NCI-H2196 (cell line): ENCODE results near the gene PDLIM3.
"Not testable (repeated sequence)": the region's sequence is repeated elsewhere in the genome, so short reads cannot be mapped to it uniquely, and the experiment has no call there.

Experiments
- DNase-seq: peaks from one replicate; lab custom pipeline; 2025; ENCODE audit not compliant: unreplicated experiment; lab: John Stamatoyannopoulos, UW

Gene PDLIM3, protein sequence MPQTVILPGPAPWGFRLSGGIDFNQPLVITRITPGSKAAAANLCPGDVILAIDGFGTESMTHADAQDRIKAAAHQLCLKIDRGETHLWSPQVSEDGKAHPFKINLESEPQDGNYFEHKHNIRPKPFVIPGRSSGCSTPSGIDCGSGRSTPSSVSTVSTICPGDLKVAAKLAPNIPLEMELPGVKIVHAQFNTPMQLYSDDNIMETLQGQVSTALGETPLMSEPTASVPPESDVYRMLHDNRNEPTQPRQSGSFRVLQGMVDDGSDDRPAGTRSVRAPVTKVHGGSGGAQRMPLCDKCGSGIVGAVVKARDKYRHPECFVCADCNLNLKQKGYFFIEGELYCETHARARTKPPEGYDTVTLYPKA

DNA sequence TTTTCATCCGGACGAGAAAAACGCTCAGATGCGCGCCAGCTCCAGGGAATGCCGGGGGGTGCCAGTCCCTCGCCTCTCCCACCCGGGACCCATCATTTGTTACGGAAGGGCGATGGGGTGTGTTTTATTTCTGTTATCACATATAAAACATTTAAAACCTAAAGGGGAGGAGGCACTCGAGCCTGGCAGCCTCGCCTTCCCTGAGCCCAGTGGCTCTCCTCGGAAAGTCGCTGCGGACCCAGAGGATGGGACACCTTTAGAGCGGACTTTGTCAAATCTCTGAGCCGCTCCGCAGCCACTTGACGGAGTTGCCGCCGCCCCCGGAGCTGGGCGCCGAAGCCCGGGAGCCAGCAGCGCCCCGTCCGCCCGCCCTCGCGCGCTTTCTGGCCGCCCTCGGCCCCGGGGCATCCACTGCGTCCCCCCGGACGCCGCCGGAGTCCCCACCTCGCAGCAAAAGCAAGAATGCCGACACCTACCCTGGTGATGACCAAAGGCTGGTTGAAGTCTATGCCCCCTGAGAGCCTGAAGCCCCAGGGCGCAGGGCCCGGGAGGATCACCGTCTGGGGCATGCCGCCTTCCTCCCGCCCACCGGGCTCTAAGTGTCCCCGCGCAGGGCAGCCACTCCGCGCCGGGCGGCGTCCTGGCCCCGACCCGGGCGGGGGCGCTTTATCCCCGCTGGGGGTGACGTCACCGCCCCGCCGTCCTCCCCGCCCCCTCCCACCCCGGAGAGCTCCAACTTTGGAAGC is at the start of gene PDLIM3:
Gene PDLIM3 (minus strand): TSS at position 642 of the 746 bp plus-strand sequence. CDS start 73 bp downstream, at position 569.
- DNase-seq: peak; percentile 39

DNA sequence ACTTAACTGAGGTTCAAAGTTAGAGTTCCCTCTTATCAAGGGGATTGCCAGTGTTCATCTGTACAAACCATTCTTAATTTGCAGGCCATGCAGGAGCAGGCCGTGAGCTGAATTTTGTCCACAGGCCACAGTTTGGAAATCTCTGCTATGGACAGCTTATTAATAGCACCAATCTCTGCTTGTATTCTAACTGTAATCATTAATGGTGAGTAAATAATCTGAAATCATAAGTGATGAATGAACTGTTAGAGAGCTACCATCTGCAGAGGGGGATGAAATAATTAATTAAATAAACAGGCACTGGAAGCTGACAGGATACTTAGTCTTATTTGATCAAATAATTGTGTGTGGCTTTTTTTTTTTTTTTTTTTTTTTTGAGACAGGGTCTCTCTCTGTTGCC is 48.5 kb upstream of the PDLIM3 start:
- no peak for DNase-seq

DNA sequence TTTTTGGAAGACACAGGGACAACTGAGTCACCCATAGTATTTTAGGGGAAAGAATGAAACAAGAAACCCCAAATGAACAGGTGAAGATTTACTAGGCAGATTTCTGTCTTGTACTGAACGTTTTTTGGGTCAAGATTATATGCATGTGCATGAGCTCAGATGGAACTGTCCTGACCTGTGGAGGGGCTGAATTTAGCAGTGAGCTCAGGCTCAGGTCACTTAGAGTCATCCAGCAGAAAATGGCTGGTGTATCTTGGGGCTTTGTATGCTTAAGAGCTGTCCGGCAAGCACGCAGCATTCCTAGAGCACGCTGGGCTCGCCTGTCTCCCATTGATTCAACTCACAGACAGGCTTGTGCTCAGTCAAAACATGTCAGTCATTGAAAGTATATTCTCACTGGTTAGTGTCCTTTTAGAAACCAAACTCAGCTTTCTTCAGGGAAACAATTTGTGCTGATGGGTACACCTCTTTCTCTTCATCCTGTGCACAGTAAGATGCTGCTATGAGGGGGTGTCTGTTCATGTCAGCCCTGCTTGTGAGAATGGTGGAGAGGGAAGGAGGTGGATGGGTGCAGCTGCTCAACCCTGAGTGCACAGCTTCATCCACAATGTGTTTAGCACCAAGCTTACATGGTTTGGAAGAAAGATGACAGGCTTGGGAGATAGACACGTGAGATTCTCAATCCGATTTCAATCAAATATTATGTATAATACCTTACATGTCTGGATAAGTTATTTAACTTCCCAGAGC is 47.5 kb upstream of the PDLIM3 start:
- DNase-seq: no peak

DNA sequence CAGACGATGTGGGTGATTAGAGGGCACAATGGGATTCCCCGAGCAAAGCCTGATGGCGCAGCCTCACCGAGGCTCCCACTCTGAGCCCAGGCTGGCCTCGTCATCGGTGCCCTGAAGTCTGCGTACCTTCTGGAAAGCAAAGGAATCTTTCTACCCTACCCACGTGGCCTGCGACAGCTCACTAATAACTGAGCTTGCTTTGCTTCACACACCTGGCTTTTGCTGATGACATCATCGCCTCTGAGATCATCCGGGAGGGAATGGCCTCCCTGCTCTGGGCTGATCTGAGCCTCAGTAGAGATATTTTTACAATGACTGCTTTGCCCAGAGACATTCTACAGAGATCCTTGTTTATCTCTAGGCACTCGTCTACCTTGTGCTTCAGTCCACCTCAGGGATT is 45.4 kb upstream of the PDLIM3 start:
- DNase-seq: no peak

DNA sequence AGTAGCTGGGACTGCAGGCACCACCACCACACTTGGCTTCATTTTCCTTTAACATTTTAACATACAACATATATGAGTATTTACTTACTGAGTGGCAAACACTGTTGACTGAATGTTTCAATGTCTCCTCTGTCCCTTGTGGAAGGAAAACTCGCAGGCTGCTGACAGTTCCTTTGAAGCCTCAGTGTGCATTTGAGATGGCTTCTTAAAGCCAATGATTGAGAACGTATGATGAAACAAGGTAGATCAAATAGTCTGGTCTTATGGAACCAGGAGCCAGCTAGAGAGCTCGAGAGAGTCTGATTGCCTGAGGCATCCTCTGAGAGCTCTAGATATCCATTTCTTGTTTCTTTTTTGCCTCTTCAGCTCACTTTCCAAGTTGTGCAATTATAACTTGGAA is 43.0 kb upstream of the PDLIM3 start:
- no peak for DNase-seq

DNA sequence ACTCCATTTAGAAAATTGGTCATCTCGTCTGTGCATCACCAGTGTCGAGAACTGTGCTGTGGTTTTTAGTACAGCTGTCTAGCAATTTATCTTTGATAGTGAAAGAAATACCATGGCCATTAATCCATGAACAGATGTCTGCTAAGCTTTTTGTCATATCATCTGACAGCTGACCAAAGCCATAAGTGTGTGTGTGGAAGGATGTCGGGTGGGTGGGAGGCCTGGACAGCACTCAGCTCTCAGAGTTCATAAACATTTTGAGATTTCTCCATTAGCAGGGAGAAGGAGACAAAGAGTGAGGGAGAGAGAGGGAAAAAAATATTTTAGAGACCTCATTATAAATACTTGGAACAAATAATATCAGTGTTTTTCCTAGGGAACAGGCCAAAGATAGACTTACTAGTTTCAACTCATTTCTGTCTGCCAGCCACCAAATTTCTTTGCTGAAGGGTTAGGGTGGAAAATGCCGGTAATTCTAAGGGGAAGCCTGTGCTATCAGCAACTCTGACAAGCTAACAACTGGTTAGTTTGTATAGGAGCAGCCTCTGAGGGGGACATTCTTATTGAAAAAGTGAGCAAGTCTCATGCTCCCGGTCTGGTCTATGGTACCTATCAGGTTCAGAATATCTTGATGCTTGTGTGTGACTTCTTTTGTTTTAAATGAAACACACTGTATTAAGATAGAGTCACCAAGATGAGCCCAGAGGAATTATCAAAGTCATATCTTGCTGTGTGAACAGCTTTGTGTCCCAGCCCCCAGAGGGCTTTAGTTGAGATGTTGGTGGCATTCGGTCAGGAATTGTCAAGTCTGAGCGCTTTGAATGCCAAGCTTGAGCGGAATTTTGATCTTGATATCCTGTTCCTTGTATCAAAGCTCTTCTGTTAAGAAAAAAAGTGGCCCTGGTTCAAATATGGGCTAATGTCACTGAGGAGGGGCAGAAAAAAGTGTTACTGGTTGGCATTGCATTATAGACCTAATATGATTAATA is 41.9 kb upstream of the PDLIM3 start:
- DNase-seq: no peak

DNA sequence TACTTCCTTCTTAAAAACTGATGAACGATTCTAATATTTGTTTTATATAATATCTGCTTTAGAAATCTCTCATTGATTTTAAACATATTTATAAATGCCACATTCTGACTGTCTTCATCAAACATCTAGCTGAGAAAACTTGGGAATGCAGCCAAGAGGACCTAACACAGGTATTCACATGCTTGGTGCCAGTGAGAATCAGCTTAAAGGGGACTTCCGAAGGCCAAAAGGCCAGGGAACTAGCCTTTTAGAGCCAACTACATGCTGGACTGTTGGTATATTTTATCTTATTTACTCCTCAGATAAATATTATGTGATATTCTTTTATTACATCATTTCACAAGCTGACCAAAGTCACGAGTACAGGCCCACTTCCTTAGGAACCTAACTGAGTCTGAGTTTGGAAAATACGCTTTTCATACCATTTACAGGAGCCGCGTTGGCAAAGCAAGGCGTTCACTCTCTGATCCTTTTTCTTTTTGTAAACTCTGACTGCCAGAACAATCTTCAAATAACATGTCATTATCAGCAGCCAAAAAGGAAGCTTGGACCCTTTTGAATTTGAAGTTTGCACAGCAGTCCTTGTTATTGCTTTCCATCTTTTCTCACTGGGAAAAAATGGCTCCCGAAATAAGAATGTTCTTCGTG is 41.1 kb upstream of the PDLIM3 start:
- no peak for DNase-seq

DNA sequence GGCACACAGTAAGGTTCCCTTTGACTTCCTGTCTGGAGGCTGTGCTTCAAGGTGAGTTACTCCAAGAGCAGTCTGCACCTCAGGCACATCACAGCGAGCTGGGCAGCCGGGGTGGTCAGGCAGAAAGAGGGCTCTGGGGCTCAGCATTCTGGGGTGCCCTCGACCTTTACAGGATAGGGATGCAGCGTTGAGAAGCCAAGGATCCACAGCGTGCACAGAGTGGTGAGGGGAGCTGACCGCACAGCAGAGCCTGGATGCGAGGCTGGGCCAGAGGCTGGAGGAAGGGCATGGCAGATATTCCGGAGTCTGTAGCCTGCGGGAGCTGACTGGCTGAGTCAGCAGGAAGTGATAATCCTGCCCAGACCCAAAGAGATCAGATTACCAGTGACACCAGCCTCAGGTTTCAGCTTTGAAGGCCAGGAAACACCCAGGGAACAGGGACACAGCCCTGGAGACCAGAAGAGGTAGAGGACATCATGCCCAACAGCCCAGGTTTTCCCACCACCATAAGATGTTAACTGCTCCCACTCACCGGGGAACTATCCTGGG is 38.4 kb upstream of the PDLIM3 start:
- no peak for DNase-seq

DNA sequence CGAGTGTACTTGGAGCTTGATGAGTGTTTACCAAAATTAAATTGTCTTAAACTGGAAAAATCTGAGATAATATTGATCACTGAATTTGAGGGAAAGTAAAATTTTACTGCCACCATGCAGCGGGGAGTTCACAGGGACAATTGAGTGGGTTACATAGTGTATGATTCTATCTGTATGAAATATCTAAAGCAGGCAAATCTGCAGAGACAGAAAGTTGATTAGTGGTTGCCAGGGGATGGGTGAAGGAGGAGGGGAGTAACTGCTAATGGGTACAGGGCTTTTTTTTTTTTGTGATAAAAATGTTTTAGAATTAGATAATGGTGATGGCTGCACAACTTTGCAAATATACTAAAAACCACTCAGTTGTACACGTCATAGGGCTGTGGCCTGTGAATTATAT is 35.4 kb upstream of the PDLIM3 start:
- DNase-seq: no peak

DNA sequence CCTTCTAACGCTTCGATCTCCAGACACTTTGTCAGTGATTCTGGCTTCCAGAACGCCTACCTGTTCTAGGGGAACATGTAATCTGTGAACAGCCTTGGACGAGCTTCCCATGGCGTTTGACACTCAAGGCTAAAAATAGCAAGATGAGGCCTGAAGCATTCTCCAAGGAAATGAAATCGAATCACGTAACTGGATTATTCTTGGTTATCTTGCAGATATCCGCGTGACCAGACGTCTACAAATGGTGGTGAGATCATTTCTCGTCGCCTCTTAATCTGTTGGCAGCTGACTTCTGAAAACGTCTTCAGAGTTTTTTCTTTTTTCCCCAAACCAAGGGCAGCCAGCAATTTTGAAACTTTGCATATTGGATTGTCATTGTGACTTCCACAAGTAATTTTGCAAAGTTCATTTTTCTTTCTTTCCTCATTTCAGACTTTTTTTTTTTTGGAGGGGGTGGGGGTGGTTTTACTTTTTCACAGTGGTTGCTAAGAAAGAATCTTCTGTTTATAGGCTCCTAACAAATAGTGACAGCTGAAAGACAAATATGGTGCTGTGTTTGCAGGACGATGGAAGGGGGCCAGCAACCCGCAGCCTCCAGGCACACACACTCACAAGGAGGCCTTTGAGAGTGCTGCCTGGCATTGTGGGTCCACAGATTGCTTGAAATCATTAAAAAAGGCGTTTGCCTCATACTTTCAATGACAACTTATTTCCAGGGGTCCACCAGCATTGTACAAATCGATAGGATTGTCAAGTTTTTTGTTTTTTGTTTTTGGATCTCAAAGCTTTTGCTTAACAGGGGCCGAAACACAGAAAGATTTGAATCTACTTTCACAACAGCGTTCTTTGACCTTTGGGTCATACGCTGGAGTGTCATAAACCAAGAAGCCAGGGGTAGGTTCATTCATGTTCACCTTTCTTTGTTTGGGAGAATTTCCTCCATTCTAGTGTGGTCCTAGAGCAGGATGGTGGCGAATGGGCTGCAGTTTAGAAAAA is 32.4 kb upstream of the PDLIM3 start:
- no peak for DNase-seq

DNA sequence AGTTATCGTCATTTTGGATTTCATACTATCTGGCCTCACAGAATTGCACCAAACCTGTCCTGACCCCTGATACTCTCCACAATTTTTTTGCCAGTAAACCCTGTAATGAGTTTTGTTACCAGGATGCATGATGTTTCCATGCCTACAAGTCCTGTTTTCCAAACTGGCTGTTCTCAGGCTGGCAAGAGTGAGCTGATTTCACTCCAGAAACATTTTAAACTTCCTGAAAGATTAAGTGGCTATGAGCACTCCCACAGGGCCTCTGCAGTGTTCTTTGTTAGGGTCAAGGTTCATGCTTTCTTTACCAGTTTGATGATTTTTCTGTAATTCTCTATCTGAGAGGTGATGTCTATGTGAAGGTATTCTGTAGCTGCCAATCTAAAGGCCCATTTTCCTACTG is 31.7 kb upstream of the PDLIM3 start:
- no peak for DNase-seq

DNA sequence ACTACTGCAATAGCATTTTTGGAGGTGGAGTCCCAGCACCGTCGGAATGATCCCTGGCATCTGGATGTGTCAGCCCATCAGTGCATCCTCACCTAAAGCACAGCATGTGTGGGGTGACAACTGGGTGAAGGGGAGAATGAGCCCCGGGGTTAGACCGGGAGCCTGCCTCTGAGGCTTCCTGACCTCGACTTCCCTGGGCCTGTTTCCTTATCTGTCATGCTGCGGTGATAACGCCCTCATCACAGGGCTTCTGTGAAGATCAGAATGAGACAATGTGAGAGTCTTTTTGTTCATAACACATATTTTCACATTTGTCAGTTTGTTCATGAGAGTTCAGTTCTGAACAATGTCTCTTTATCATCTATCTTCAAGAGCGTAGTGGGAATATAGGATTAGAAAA is 31.1 kb upstream of the PDLIM3 start:
- DNase-seq: no peak

DNA sequence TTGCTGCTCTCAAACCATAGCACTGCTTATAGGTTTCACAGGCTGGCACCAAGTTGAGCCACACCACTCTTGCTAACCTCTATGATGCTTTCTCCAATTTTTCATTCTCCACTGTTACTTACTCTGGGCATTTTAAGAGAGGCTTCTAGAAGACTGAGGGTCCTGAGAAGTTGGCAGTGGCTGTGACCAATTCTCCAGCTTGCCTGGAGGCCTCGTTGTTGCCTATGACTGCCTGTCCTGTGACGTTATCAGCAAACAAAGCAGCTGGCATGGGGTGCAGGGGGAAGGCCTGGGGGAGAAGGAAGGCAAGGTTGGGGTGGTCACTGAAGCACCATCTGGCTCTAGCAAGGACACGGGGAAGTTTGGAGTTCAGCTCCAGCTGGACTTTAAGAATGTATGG is 30.4 kb upstream of the PDLIM3 start:
- DNase-seq: no peak

DNA sequence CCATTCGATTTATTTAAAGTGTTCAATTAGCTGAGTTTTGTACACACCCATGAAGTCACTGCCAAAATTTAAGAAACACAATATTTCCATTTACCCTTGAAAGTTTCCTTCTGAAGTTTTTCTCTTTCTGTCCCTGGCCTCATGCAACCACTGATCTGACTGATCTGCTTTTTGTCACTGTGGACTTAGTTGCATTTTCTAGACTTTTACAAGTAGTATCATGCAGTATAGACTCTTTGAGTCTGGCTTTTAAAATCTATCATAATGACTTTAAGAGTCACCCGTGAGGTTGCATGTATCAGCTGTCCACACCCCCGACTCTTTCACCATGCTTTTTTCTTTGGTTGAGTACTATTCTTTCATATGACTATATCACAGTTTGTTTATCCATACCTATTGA is 29.0 kb upstream of the PDLIM3 start:
- no peak for DNase-seq

DNA sequence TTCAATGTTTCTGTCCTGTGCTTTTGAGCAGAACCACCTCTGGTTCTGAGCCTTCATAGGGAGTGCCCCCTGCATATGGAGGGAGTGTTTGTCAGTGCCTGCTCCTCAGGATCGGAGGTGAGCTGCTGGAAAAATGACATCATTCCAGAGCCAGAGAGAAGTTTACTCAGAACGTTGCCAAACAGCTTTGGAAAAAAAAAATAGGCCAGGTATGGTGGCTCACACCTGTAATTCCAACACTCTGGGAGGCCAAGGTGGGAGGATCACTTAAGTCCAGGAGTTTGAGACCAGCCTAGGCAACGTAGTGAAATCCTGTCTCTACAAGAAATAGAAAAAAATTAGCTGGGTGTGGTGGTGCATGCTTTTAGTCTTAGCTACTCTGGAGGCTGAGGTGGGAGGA is 27.2 kb upstream of the PDLIM3 start:
- DNase-seq: no peak

DNA sequence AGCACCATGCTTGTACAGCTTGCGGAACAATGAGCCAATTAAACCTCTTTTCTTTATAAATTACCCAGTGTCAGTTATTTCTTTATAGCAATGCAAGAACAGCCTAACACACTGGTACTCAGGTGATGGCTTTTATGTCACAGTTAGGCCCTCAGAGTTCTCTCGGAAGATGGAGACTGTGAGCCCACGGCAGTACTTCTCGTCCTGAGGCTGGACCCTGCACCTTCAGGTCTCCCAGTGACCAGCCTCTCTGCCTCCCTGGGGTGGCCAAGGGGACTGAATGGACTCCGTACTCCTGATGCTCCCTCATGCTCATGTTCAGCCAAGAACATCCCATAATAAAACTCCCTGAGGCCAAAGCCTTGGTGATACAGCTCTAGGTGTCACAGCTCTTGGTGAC is 25.0 kb upstream of the PDLIM3 start:
- no peak for DNase-seq

DNA sequence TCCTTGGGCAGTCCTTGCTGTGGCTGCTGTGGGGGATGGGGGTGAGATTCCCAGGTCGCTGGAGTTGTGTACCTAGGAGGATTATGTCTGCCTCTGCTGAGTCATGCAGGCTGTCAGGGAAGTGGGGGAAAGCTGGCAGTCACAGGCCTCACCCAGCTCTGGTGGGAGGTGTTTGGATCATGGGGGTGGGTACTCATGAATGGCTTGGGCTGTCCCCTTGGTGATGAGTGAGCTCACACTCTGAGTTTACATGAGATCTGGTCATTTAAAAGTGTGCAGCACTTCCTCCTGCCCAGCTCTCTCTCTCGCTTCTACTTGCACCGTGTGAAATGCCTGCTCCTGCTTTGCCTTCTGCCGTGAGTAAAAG is 24.6 kb upstream of the PDLIM3 start:
- DNase-seq: no peak

DNA sequence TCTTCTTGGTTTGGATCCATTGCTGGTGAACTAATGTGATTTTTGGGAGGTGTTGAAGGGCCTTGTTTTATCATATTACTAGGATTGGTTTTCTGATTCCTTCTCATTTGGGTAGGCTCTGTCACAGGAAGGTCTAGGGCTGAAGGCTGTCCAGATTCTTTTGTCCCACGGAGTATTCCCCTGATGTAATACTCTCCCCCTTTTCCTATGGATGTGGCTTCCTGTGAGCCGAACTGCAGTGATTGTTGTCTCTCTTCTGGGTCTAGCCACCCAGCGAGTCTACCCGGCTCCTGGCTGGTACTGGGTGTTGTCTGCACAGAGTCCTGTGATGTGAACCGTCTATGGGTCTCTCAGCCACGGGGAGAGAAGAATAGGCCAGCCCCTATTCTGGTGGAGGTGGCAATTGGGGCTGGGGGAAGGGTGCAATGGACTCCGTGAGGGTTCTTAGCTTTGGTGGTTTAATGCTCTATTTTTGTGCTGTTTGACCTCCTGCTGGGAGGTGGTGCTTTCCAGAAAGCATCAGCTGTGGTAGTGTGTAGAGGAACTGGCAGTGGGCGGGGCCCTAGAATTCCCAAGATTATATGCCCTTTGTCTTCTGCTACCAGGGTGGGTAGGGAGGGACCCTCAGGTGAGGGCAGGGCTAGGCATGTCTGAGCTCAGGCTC is 24.1 kb upstream of the PDLIM3 start:
- DNase-seq: not testable (repeated sequence)
